Measurements from ENCODE around the gene ARID1B.

Gene ARID1B

DNA sequence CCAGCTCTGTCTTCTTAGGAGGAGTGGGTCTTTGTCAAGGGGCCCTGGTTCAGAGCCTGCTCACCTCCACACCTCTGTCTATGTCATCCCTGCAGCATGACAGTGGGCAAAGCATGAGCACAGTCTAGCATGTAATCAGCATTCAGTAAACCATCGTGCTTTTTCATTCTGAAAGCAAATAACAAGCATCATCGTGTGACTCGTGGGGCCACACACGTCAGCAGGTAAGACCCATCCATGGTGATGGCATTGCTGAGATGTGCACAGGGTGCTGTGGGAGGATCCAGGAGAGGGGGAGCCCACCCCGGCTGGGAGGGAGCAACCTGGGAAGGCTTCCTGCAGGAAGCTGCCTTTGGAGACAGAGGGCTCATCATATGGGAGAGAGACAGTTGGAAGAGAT, 439.4 kb downstream of the ARID1B start:
- TF ChIP-seq CTCF (IDR thresholded peaks at IDR 0.05; ENCODE audit: low read depth, low read length) = no peak
- DNase-seq (ENCODE audit: low read depth, low spot score) = no peak
- no peak overlapping the region for H3K4me3 ChIP-seq (ENCODE audit: low read depth, low read length)
- in situ Hi-C loops (cut with HindIII; ENCODE audit: low sequenced_read_pairs) = no loop called here

DNA sequence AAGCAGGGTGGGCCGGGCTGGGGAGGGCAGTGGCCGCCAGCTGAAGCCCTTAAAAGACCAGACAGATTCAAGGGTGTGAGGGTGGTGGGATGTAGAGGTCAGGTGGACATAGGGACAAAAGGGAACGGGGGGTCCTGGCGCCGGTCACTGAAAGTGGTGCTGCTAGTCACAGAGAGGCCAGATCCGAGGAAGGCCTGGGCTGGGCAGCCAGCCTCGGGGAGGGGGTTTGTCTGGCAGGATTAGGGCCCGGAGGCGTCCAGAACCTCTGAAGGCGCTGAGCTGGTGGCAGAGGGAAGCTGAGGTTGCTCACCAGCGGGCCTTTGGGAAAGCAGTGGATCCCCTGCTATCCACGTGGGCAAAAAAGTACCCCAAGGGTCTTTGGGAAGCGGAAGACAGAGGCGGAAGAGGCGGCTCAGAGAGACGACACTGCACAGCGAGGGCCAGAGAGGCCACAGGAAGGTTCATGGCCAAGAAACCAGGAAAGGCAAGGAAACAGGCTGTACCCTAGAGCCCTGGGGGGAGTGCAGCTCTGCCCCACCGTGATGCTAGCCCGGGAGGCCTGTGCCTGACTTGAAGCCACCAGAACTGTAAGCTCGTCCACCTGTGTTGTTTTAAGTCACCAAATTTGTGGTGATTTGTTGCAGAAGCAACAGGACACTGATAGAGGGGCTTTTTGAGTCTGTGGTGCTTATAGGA, 440.2 kb downstream of the ARID1B start:
- in situ Hi-C loops (cut with HindIII; ENCODE audit: low sequenced_read_pairs) = no loop called here
- no peak overlapping the region for H3K4me3 ChIP-seq (ENCODE audit: low read depth, low read length)
- TF ChIP-seq CTCF (IDR thresholded peaks at IDR 0.05; ENCODE audit: low read depth, low read length) = no peak
- DNase-seq (ENCODE audit: low read depth, low spot score) = no peak

GRCh38 chr6:157217894-157218370, 440.8 kb downstream of the ARID1B start:
- H3K4me3 ChIP-seq (ENCODE audit: low read depth, low read length) = no peak overlapping the region
- no peak for DNase-seq (ENCODE audit: low read depth, low spot score)
- no peak for TF ChIP-seq CTCF (IDR thresholded peaks at IDR 0.05; ENCODE audit: low read depth, low read length)
- in situ Hi-C loops (cut with HindIII; ENCODE audit: low sequenced_read_pairs) = no loop called here

- in situ Hi-C loops (cut with HindIII; ENCODE audit: low sequenced_read_pairs) = no loop called here
- no peak overlapping the region for H3K4me3 ChIP-seq (ENCODE audit: low read depth, low read length)
- TF ChIP-seq CTCF (IDR thresholded peaks at IDR 0.05; ENCODE audit: low read depth, low read length) = no peak
- DNase-seq (ENCODE audit: low read depth, low spot score) = no peak
Measured at GRCh38 chr6:157218371-157219198, 441.4 kb downstream of the ARID1B start.

- DNase-seq (ENCODE audit: low read depth, low spot score) = peak; percentile 69
- H3K4me3 ChIP-seq (ENCODE audit: low read depth, low read length) = no peak overlapping the region
- peak; percentile 16 for TF ChIP-seq CTCF (IDR thresholded peaks at IDR 0.05; ENCODE audit: low read depth, low read length)
- in situ Hi-C loops (cut with HindIII; ENCODE audit: low sequenced_read_pairs) = no loop called here
Measured at GRCh38 chr6:157219201-157220200, 442.3 kb downstream of the ARID1B start.

DNA sequence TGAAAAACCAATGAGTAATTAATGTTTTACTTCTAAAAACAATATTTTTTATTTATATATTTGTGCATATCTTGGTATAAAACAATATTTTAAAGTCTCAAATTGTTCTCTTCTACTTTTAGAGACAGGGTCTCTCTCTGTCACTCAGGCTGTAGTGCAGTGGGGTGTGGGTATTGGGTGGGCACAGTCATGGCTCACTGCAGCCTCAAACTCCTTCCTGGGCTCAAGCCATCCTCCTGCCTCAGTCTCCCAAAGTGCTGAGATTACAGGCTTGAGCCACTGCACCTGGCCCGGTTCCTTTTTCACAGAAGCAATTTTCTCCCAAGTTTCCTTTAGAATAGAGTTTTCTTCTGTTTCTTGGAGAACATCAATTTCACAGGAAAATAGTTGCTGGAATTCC, 443.3 kb downstream of the ARID1B start:
- H3K4me3 ChIP-seq (ENCODE audit: low read depth, low read length) = no peak overlapping the region
- no peak for TF ChIP-seq CTCF (IDR thresholded peaks at IDR 0.05; ENCODE audit: low read depth, low read length)
- DNase-seq (ENCODE audit: low read depth, low spot score) = no peak
- in situ Hi-C loops (cut with HindIII; ENCODE audit: low sequenced_read_pairs) = no loop called here
